ENCODE measurements around the gene NTNG2.

DNA sequence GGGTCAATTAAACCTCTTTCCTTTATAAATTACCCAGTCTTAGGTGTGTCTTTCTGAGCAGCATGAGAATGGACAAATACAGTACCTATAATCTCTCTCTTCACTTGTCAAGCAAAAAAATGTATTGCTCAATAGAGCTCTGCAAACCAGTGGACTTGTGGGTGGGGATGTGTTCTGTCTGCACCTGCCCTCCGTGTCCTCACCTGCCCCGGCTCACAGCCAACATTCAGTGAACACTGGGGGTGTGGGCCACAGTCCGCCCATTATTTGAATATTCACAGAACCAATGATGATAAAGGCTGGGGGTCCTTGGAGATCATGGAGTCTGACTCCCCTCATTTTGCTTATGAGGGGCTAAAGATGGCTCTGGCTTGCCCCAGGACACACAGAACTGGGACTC is 45.3 kb upstream of the NTNG2 start:
- TF ChIP-seq ZFP37 (CRISPR knock-in tag; IDR thresholded peaks at IDR 0.05; ENCODE audit: borderline replicate concordance) (no peak), XBP1 (CRISPR knock-in tag; IDR thresholded peaks at IDR 0.05) (no peak), PHF8 (CRISPR knock-in tag; IDR thresholded peaks at IDR 0.05) (no peak)

All from HepG2 (cell line).